CD8-positive, alpha-beta memory T cell (primary cell): ENCODE measurements around the gene DNAH8. TPM values are rescaled to one million over a fixed set of nuclear protein-coding genes. Genes with fewer than 3 reads are reported as not detected.

Experiments used
- CTCF ChIA-PET: fragments of 350-600 bp; sonication (Branson Sonifier 250); formaldehyde crosslinking; loops from one replicate; lab custom pipeline; 2021; ENCODE audit warnings: antibody characterized with exemption; lab: Charles Lee
- POLR2A ChIA-PET: fragments of 350-600 bp; sonication (Branson Sonifier 250); formaldehyde crosslinking; loops from one replicate; lab custom pipeline; 2021; ENCODE audit warnings: antibody characterized with exemption; lab: Charles Lee
- DNase-seq, 5 donors: peaks; one replicate each; pipeline versions ENCODE4 v3.0.0 to v3.0.0-alpha.2; 2020 to 2022; ENCODE audit warnings: mixed read lengths in 1 of 5
- H3K27ac ChIP-seq: one replicate; pipeline ENCODE4 v1.7.0; 2013; ENCODE audit warnings: low read depth, mild to moderate bottlenecking, low read length, moderate library complexity
- H3K27me3 ChIP-seq: 2 replicates; pipeline ENCODE4 v1.7.0; 2013; ENCODE audit warnings: low read length, mild to moderate bottlenecking; ENCODE audit not compliant: insufficient read depth, poor library complexity, severe bottlenecking
- H3K36me3 ChIP-seq: 2 replicates; pipeline ENCODE4 v1.7.0; 2013; ENCODE audit warnings: mild to moderate bottlenecking, low read length, moderate library complexity; ENCODE audit not compliant: insufficient read depth
- H3K4me1 ChIP-seq: 2 replicates; pipeline ENCODE4 v1.7.0; 2013; ENCODE audit warnings: mild to moderate bottlenecking, low read length, moderate library complexity; ENCODE audit not compliant: insufficient read depth
- H3K4me3 ChIP-seq: 2 replicates; pipeline ENCODE4 v1.7.0; 2013; ENCODE audit warnings: mild to moderate bottlenecking, low read length
- H3K9me3 ChIP-seq: 2 replicates; pipeline ENCODE4 v1.7.0; 2013; ENCODE audit warnings: mild to moderate bottlenecking, low read length
- H3K27ac Mint-ChIP-seq, 8 donors: one replicate each; pipeline ENCODE4 v1.8.0; 2020 to 2021; ENCODE audit warnings: mixed read lengths in 8 of 8, mild to moderate bottlenecking in 6 of 8, inconsistent platforms in 3 of 8, moderate library complexity in 3 of 8
- H3K27me3 Mint-ChIP-seq, 2 donors: one replicate each; pipeline ENCODE4 v1.8.0; 2020 to 2021; ENCODE audit warnings: mixed read lengths in 2 of 2, mild to moderate bottlenecking in 1 of 2, moderate library complexity in 1 of 2
- H3K36me3 Mint-ChIP-seq, 3 donors: one replicate each; pipeline ENCODE4 v1.8.0; 2020 to 2021; ENCODE audit warnings: mixed read lengths in 3 of 3, inconsistent platforms in 1 of 3, mild to moderate bottlenecking in 1 of 3
- H3K4me1 Mint-ChIP-seq, 3 donors: one replicate each; pipeline ENCODE4 v1.8.0; 2020 to 2021; ENCODE audit warnings: mixed read lengths in 3 of 3, inconsistent platforms in 1 of 3, mild to moderate bottlenecking in 1 of 3
- H3K4me3 Mint-ChIP-seq, 7 donors: one replicate each; pipeline ENCODE4 v1.8.0; 2020 to 2021; ENCODE audit warnings: mixed read lengths in 7 of 7, mild to moderate bottlenecking in 6 of 7, moderate library complexity in 4 of 7, inconsistent platforms in 2 of 7
- H3K9me3 Mint-ChIP-seq, 5 donors: one replicate each; pipeline ENCODE4 v1.8.0; 2020 to 2022; ENCODE audit warnings: mixed read lengths in 5 of 5, mild to moderate bottlenecking in 3 of 5, moderate library complexity in 2 of 5, inconsistent platforms in 1 of 5
- polyA plus RNA-seq: library from polyadenylated mRNA; unstranded; fragments of 300-500 nt; fragmentation: Illumina TruSeq; gene quantifications from one replicate; pipeline ENCODE4 v1.2.3, GENCODE V29; 2021
- total RNA-seq, 2 experiments: library from RNA; stranded (reverse); gene quantifications; one replicate each; pipeline ENCODE4 v1.2.3, GENCODE V29; 2021

DNAH8 gene
- total and polyA plus RNA-seq, 3 experiments from 2014 or later = 0.11 to 0.20 TPM; not detected in 1

DNA sequence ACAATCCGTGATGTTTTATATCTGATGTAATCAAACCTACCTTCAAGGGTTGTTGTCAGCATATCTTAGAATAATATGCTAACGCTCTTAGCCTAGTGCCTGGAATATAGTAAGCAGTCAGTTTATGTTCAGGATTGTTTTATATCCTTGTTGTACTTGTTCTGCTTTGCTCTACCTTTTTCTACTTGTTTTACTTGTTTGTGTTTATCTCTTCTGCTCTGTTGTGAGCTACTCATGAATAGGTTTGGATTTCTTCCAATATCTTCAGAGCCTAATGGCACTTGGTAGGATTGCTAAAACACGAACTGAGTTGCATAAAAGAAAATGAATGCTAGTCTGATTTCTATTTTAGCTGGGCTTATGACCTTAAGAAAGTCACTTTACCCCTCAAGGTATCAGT is 40.1 kb downstream of the DNAH8 start:
- no peak overlapping the region for H3K27ac ChIP-seq
- CTCF ChIA-PET = no interaction called here
- Mint-ChIP-seq H3K27me3 (peaks cover 0 to 10% of the 10 kb centered on the region in 2 donors), H3K4me3 (no peak overlapping the region), H3K4me1 (no peaks in the 10 kb centered on the region), H3K36me3 (peaks cover 0 to 5% (median 0%) of the 10 kb centered on the region in 3 donors), H3K27ac (no peak overlapping the region), H3K9me3 (peaks cover 0 to 3% (median 0%) of the 10 kb centered on the region in 5 donors)
- DNase-seq = no peak
- POLR2A ChIA-PET = no interaction called here
- H3K27me3 ChIP-seq = no peaks in the 10 kb centered on the region
- H3K9me3 ChIP-seq = no peaks in the 10 kb centered on the region
- no peaks in the 10 kb centered on the region for H3K36me3 ChIP-seq
- no peaks in the 10 kb centered on the region for H3K4me1 ChIP-seq
- no peak overlapping the region for H3K4me3 ChIP-seq

DNA sequence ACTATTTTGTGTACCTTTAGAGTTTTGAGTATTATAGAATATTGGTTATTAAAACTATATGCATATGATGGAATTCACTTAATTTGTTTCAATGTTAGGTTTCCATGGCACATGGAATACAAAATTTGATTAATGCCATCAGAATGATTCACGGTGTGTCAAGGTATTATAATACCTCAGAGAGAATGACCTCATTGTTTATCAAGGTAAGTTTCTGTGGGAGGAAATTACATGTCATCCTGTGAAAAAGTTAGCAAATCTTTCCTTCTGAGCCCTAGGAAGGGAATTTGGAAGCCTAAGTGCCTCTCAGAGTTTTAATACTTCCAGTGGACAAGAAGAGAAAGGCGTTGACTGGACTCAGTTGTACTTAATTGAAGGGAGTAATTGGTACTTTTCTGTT is 40.8 kb downstream of the DNAH8 start:
- peaks cover 0 to 14% of the 10 kb centered on the region in 2 donors for H3K27me3 Mint-ChIP-seq
- POLR2A ChIA-PET = no interaction called here
- peaks cover 0 to 3% (median 0%) of the 10 kb centered on the region in 5 donors for H3K9me3 Mint-ChIP-seq
- Histone ChIP-seq H3K27ac (no peak overlapping the region), H3K4me3 (no peak overlapping the region), H3K36me3 (no peaks in the 10 kb centered on the region), H3K27me3 (no peaks in the 10 kb centered on the region), H3K9me3 (no peaks in the 10 kb centered on the region), H3K4me1 (no peaks in the 10 kb centered on the region)
- no peak overlapping the region for H3K4me3 Mint-ChIP-seq
- H3K27ac Mint-ChIP-seq = no peak overlapping the region
- CTCF ChIA-PET = no interaction called here
- peaks cover 0 to 5% (median 0%) of the 10 kb centered on the region in 3 donors for H3K36me3 Mint-ChIP-seq
- H3K4me1 Mint-ChIP-seq = no peaks in the 10 kb centered on the region
- no peak for DNase-seq

DNA sequence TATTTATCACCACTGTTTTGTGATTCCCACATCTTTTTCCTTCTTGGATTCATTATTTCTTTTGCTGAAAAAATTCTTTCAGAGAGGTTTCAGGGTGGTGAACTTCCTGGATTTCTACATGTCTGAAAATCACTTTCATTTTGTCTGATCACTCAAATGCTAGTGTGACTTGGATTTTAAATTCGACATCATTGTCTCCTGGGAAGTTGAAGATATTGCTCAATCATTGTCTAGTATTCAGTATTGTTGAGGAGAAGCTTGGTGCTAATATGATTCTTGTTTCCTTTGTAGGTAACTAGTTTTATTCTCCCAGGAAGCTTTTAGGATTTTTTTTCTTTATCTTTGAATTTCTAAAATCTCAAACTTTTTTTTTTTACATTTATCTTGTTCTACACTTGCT is 45.0 kb downstream of the DNAH8 start:
- Histone ChIP-seq H3K9me3 (no peaks in the 10 kb centered on the region), H3K36me3 (no peaks in the 10 kb centered on the region), H3K27me3 (no peaks in the 10 kb centered on the region), H3K4me3 (no peak overlapping the region), H3K4me1 (no peaks in the 10 kb centered on the region), H3K27ac (no peak overlapping the region)
- peaks cover 12 to 13% of the 10 kb centered on the region in 2 donors for H3K27me3 Mint-ChIP-seq
- DNase-seq = no peak
- H3K27ac Mint-ChIP-seq = no peak overlapping the region
- H3K4me1 Mint-ChIP-seq = no peaks in the 10 kb centered on the region
- H3K4me3 Mint-ChIP-seq = no peak overlapping the region
- peaks cover 0 to 3% (median 0%) of the 10 kb centered on the region in 5 donors for H3K9me3 Mint-ChIP-seq
- ChIA-PET POLR2A (no interaction called here), CTCF (no interaction called here)
- peaks cover 0 to 10% (median 0%) of the 10 kb centered on the region in 3 donors for H3K36me3 Mint-ChIP-seq

DNA sequence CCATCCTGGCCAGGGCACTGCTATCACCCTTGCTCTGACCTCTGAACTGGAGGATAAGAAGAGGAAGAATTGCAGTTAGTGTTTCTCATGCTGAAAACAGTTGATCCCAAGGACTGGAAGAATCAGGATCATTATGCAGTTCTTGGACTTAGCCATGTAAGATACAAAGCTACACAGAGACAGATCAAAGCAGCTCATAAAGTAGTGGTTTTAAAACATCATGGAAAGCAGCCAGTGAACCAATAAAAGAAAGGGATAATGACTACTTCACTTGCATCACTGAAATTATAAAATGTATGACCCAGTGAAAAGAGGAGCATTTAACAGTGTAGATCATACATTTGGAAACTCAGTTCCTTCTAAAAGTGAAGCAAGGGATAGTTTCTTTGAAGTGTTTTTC is 47.7 kb downstream of the DNAH8 start:
- no peak overlapping the region for H3K4me3 Mint-ChIP-seq
- H3K4me1 Mint-ChIP-seq = no peaks in the 10 kb centered on the region
- CTCF ChIA-PET = no interaction called here

DNA sequence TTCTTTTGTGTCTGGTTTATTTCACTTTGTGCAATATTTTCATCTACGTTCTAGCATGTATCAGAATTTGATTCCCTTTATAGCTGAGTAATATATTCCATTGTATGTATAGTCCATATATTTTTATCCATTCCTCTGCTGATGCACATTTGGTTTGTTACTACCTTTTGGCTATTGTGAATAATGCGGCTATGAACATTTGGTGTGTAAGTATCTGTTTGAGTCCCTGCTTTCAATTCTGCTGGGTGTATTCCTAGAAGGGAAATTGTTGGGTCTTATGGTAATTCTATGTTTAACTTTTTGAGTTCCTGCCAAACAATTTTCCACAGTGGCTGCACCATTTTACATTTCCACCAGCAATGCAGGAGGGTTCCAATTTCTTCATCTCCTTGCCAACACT is 52.4 kb downstream of the DNAH8 start:
- H3K36me3 ChIP-seq = no peaks in the 10 kb centered on the region
- no peaks in the 10 kb centered on the region for H3K9me3 ChIP-seq
- H3K4me1 Mint-ChIP-seq = no peaks in the 10 kb centered on the region
- H3K27me3 Mint-ChIP-seq = peaks cover 7 to 45% of the 10 kb centered on the region in 2 donors
- no peak overlapping the region for H3K4me3 ChIP-seq
- H3K36me3 Mint-ChIP-seq = peaks cover 0 to 6% (median 0%) of the 10 kb centered on the region in 3 donors
- no peaks in the 10 kb centered on the region for H3K4me1 ChIP-seq
- no peak for DNase-seq
- no peak overlapping the region for H3K4me3 Mint-ChIP-seq
- peaks cover 0 to 5% (median 2%) of the 10 kb centered on the region in 5 donors for H3K9me3 Mint-ChIP-seq
- no peak overlapping the region for H3K27ac ChIP-seq
- H3K27ac Mint-ChIP-seq = no peak overlapping the region
- CTCF ChIA-PET = no interaction called here
- POLR2A ChIA-PET = no interaction called here
- no peaks in the 10 kb centered on the region for H3K27me3 ChIP-seq

More for the DNA sequence above, 47.7 kb downstream of the DNAH8 start:
- Histone ChIP-seq H3K4me1 (no peaks in the 10 kb centered on the region), H3K27me3 (no peaks in the 10 kb centered on the region), H3K4me3 (no peak overlapping the region), H3K9me3 (no peaks in the 10 kb centered on the region), H3K36me3 (no peaks in the 10 kb centered on the region), H3K27ac (no peak overlapping the region)
- H3K9me3 Mint-ChIP-seq = peaks cover 0 to under 1% (median 0%) of the 10 kb centered on the region in 5 donors
- POLR2A ChIA-PET = no interaction called here
- H3K27me3 Mint-ChIP-seq = peaks cover 13 to 25% of the 10 kb centered on the region in 2 donors
- DNase-seq = no peak
- H3K27ac Mint-ChIP-seq = no peak overlapping the region
- peaks cover 0 to 13% (median 0%) of the 10 kb centered on the region in 3 donors for H3K36me3 Mint-ChIP-seq

DNA sequence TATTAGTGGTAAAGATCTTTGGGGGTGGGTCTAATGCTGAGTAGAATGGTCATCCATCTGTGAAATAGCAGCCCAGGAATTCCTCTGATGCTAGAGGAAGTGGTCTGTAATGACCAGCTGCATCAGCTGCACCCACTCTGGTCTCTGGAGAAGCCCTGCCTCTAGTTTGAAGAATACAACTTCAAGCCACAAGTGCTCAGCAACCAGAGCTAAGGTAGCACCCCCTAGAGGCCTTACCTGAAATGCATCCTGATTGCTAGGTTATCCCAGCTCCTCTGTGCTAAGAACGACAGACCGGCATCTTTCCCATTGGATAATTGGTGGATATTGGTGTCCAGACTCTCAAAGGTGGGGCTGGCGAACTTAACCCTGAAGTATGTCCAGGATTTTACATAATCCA is 58.2 kb downstream of the DNAH8 start:
- Histone ChIP-seq H3K9me3 (no peaks in the 10 kb centered on the region), H3K36me3 (no peaks in the 10 kb centered on the region), H3K27me3 (no peaks in the 10 kb centered on the region), H3K27ac (no peak overlapping the region), H3K4me3 (no peak overlapping the region), H3K4me1 (no peaks in the 10 kb centered on the region)
- Mint-ChIP-seq H3K27me3 (peaks cover 7 to 39% of the 10 kb centered on the region in 2 donors), H3K4me1 (no peaks in the 10 kb centered on the region), H3K36me3 (no peaks in the 10 kb centered on the region), H3K9me3 (peaks cover 0 to 5% (median 2%) of the 10 kb centered on the region in 5 donors), H3K4me3 (no peak overlapping the region), H3K27ac (no peak overlapping the region)
- no peak for DNase-seq
- CTCF ChIA-PET = interaction anchor here (1.5 kb wide), 1 partner anchor 11 kb away, joined by 6 read pairs; no protein-coding TSS in a partner anchor
- POLR2A ChIA-PET = no interaction called here

DNA sequence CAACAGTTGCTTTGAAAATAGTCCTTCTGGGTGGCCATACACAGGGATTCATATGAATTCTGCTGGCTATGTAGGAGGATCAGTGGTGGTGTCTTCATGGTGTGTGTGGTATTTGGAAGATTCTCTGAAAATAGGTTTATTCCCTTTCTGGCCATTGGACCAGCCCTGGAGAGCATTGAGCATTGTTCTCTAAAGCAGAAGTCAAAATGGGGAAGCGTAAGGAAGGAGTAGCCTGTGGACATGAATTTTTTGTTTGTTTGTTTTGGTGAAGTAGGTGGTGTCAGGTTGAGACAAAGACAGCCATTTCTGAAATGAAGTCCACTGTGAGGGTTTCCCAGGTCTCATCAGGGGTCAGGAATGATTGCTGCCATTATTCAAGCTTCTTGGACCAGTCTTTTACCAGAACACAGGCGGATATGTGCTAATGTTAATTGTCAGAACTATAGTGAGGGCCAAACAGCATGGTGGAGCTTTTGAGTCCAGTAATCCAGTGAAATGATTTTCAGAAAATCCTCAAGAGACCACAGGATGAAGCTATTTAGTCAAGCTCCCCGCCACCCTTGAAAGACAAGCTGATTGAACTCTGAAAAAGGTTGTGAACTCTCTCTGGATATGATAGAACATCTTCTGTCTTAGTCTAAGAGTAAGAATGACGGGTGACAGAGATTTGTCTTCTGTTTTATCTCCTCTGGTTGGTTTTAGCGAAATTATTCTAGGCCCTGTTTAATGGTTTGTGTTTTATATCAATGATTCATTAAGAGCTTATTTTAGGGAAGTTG is 60.0 kb downstream of the DNAH8 start:
- ChIA-PET POLR2A (no interaction called here), CTCF (no interaction called here)
- Histone ChIP-seq H3K36me3 (no peaks in the 10 kb centered on the region), H3K4me3 (no peak overlapping the region), H3K9me3 (no peaks in the 10 kb centered on the region), H3K27ac (no peak overlapping the region), H3K27me3 (no peaks in the 10 kb centered on the region), H3K4me1 (no peaks in the 10 kb centered on the region)
- no peak for DNase-seq
- Mint-ChIP-seq H3K4me1 (no peaks in the 10 kb centered on the region), H3K27me3 (peaks cover 7 to 36% of the 10 kb centered on the region in 2 donors), H3K27ac (no peak overlapping the region), H3K36me3 (no peaks in the 10 kb centered on the region), H3K4me3 (no peak overlapping the region), H3K9me3 (no peaks in the 10 kb centered on the region)

DNA sequence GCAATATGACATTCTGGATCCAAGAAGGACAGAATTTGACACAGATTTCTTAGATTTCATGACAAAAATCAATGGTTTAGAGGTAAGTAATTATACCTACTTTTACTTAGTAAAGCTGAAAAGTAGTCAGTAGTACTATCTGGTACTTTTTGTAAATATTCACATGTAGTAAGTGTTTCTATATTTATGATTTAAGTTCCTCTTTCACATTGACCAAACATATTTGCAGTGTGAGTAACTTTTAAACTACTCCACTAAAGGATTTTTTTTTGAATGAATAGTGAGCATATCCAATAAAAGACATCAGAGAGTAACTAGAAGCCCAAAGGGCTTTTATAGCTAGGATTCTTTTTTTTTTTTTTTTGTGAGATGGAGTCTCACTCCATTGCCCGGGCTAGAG is 60.8 kb downstream of the DNAH8 start:
- no peak overlapping the region for H3K27ac ChIP-seq
- ChIA-PET CTCF (no interaction called here), POLR2A (no interaction called here)
- no peaks in the 10 kb centered on the region for H3K27me3 ChIP-seq
- no peak overlapping the region for H3K4me3 ChIP-seq
- H3K27ac Mint-ChIP-seq = no peak overlapping the region
- H3K27me3 Mint-ChIP-seq = peaks cover 7 to 38% of the 10 kb centered on the region in 2 donors
- H3K9me3 Mint-ChIP-seq = no peaks in the 10 kb centered on the region
- no peaks in the 10 kb centered on the region for H3K36me3 ChIP-seq
- no peak for DNase-seq
- no peaks in the 10 kb centered on the region for H3K4me1 ChIP-seq
- no peak overlapping the region for H3K4me3 Mint-ChIP-seq
- no peaks in the 10 kb centered on the region for H3K4me1 Mint-ChIP-seq
- no peaks in the 10 kb centered on the region for H3K36me3 Mint-ChIP-seq
- H3K9me3 ChIP-seq = no peaks in the 10 kb centered on the region
